HFF-Myc (cell line): ENCODE data around the gene CWC27.

Experiments used
- DNase-seq: peaks from one replicate; pipeline ENCODE4 v3.0.0-alpha.2; 2011; ENCODE audit warnings: low read depth; ENCODE audit errors: extremely low read depth
- H3K4me3 ChIP-seq: replicated peaks from 2 replicates; pipeline ENCODE4 v1.5.1; 2011; ENCODE audit warnings: low read depth, mild to moderate bottlenecking, control low read depth, low read length
- CTCF ChIP-seq: IDR thresholded peaks from 2 replicates; pipeline ENCODE4 v1.5.1; 2012; ENCODE audit warnings: mild to moderate bottlenecking, low read depth, low read length, control low read depth; ENCODE audit errors: missing control alignments

CWC27 gene

GRCh38 chr5:64952951-64953673, 184.4 kb downstream of the CWC27 start:
- no peak for TF ChIP-seq CTCF
- no peak for DNase-seq
- H3K4me3 ChIP-seq = no peak overlapping the region

GRCh38 chr5:64954518-64954917, 185.8 kb downstream of the CWC27 start:
- DNase-seq = no peak
- TF ChIP-seq CTCF = no peak

GRCh38 chr5:64958757-64959391, 190.1 kb downstream of the CWC27 start:
- no peak overlapping the region for H3K4me3 ChIP-seq
- no peak for DNase-seq
- TF ChIP-seq CTCF = peak; percentile 42

More at GRCh38 chr5:64954518-64954917, 185.8 kb downstream of the CWC27 start:
- no peak overlapping the region for H3K4me3 ChIP-seq

GRCh38 chr5:64963278-64963677, 194.5 kb downstream of the CWC27 start:
- no peak overlapping the region for H3K4me3 ChIP-seq
- no peak for DNase-seq
- TF ChIP-seq CTCF = no peak

- no peak for TF ChIP-seq CTCF
- no peak for DNase-seq
- H3K4me3 ChIP-seq = no peak overlapping the region
Observed at GRCh38 chr5:64968591-64969110, 199.9 kb downstream of the CWC27 start.

- no peak overlapping the region for H3K4me3 ChIP-seq
- no peak for TF ChIP-seq CTCF
- DNase-seq = no peak
Observed at GRCh38 chr5:64969578-64969977, 200.8 kb downstream of the CWC27 start.
